K562 (cell line): ENCODE measurements around the gene SMG7. TPM values are rescaled to one million over a fixed set of nuclear protein-coding genes. Genes with fewer than 3 reads are reported as not detected.
A peak's percentile ranks its signal among the peaks of the same experiment; 100 is the strongest.

Experiments used
- CAMTA2 ChIP-seq: fragments of 250-450 bp; sonication (Bioruptor Pico); conservative IDR thresholded peaks from 2 replicates; pipeline ENCODE4 v1.5.1; 2022
- CEBPG ChIP-seq, 3 experiments: fragments of 200-800 bp in 1 of 3; sonication (Bioruptor generic) in 1 of 3; sonication (generic) in 1 of 3; formaldehyde crosslinking in 1 of 3; IDR thresholded peaks in 2 of 3; conservative IDR thresholded peaks in 1 of 3; 2 replicates each; pipeline versions ENCODE4 v1.6.1 to v1.8.0; 2016 to 2022; ENCODE audit warnings: missing compliant biosample characterization in 2 of 3, missing genetic modification characterization in 2 of 3, mild to moderate bottlenecking in 1 of 3, missing genetic modification reagents in 1 of 3
- EZH2 ChIP-seq: IDR thresholded peaks from 2 replicates; pipeline ENCODE4 v1.6.1; 2012; ENCODE audit warnings: low read depth, mild to moderate bottlenecking, inconsistent platforms, low read length, borderline replicate concordance
- FOSL1 ChIP-seq: fragments of 200-800 bp; sonication (Bioruptor generic); conservative IDR thresholded peaks from 2 replicates; pipeline ENCODE4 v1.6.1; 2016; ENCODE audit warnings: missing genetic modification characterization, missing compliant biosample characterization
- HMGN3 ChIP-seq: IDR thresholded peaks from 2 replicates; pipeline ENCODE4 v1.6.1; 2011; ENCODE audit warnings: borderline replicate concordance, low read depth, mild to moderate bottlenecking, mixed read lengths, low read length; ENCODE audit not compliant: insufficient read length; ENCODE audit errors: extremely low read depth
- IRF2 ChIP-seq: sonication (generic); formaldehyde crosslinking; IDR thresholded peaks from 2 replicates; pipeline ENCODE4 v1.8.1; 2022; ENCODE audit warnings: mild to moderate bottlenecking, missing genetic modification reagents
- MCM2 ChIP-seq: fragments of 450-650 bp; IDR thresholded peaks from 2 replicates; pipeline ENCODE4 v1.6.1; 2017; ENCODE audit warnings: low read depth, mild to moderate bottlenecking
- NBN ChIP-seq: fragments of 450-650 bp; IDR thresholded peaks from 2 replicates; pipeline ENCODE4 v1.6.1; 2016; ENCODE audit warnings: low read depth, mild to moderate bottlenecking
- NFE2 ChIP-seq: IDR thresholded peaks from 2 replicates; pipeline ENCODE4 v1.6.1; 2014; ENCODE audit warnings: antibody characterized with exemption, low read depth
- NR4A1 ChIP-seq, 2 experiments: fragments of 250-450 bp in 1 of 2; fragments of 450-650 bp in 1 of 2; sonication (Bioruptor Pico) in 1 of 2; IDR thresholded peaks; 2 replicates each; pipeline versions ENCODE4 v1.4.0 to v1.6.1; 2016 to 2020; ENCODE audit warnings: mild to moderate bottlenecking in 2 of 2, missing compliant biosample characterization in 1 of 2, missing genetic modification characterization in 1 of 2, moderate library complexity in 1 of 2
- RBM14 ChIP-seq: fragments of 200-400 bp; formaldehyde crosslinking; IDR thresholded peaks from 2 replicates; pipeline ENCODE4 v1.6.1; 2018; ENCODE audit warnings: low read depth, mild to moderate bottlenecking, low read length, moderate library complexity, borderline replicate concordance; ENCODE audit not compliant: insufficient read depth
- SOX6 ChIP-seq: fragments of 450-650 bp; IDR thresholded peaks from 2 replicates; pipeline ENCODE4 v1.6.1; 2014; ENCODE audit warnings: mild to moderate bottlenecking
- YBX1 ChIP-seq: fragments of 450-650 bp; IDR thresholded peaks from 2 replicates; pipeline ENCODE4 v1.7.1; 2016; ENCODE audit warnings: mild to moderate bottlenecking
- ZFPM2 ChIP-seq: fragments of 250-450 bp; sonication (Bioruptor Pico); IDR thresholded peaks from 2 replicates; pipeline ENCODE4 v1.5.1; 2022; ENCODE audit warnings: mild to moderate bottlenecking
- polyA plus RNA-seq, 8 experiments: library from polyadenylated mRNA; depleted of rRNA in 4 of 8; stranded (reverse) in 5 of 8; unstranded in 3 of 8; fragments of >200 nt; fragmentation: Nextera tagmentation in 2 of 8; fragmentation: Illumina TruSeq in 1 of 8; extraction: Ambion mirVana in 2 of 8; extraction: Trizol in 1 of 8; gene quantifications; 2 replicates each; pipeline versions ENCODE4 v1.2.1 to v1.2.3, GENCODE V29; 2011 to 2014; ENCODE audit warnings: inconsistent platforms in 1 of 8, missing spikeins in 1 of 8
- total RNA-seq, 7 experiments: library from RNA; depleted of rRNA in 6 of 7; stranded (reverse); fragments of >200 nt in 6 of 7; fragmentation: Illumina TruSeq in 2 of 7; extraction: Trizol in 2 of 7; gene quantifications; 2 replicates each; pipeline versions ENCODE4 v1.2.1 to v1.2.3, GENCODE V29; 2011 to 2021; ENCODE audit warnings: low replicate concordance in 1 of 7
- TF ChIP-seq, protein P1 (sequence below): fragments of 450-650 bp; IDR thresholded peaks from 2 replicates; pipeline ENCODE4 v1.6.1; 2016; ENCODE audit warnings: mild to moderate bottlenecking
- TF ChIP-seq, protein P2 (sequence below), 2 experiments: fragments of 450-650 bp; IDR thresholded peaks; 2 replicates each; pipeline ENCODE4 v1.6.1; 2016; ENCODE audit warnings: mild to moderate bottlenecking in 2 of 2, borderline replicate concordance in 1 of 2, low read depth in 1 of 2, moderate library complexity in 1 of 2
- TF ChIP-seq, protein P3 (sequence below): fragments of 250-450 bp; sonication (Bioruptor Pico); IDR thresholded peaks from 2 replicates; pipeline ENCODE4 v1.5.0; 2021

SMG7 gene
- total and polyA plus RNA-seq, 9 of the 15 experiments (the other 6 are each of a cell fraction or from before 2014, with no cell fraction given) = 12.4 to 74.6 (median 29.0) TPM

DNA sequence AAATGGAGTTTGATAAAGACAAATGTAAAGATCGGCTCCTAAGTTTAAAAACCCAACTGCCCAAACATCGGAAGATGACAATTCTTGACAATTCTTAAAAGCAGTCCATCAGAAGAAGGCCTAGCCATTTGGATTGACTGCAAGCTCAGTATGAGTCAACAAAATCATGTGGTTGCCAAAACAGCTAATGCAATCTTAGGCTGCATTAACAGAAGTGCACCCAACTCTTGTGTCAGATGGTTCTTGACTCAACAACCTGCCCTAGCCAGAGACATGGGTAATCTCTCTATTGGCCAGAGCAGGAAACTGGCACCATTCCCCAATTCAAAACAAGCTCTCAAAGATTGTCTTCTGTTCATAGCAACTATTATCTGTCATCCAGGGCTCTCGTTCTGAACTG, 127.8 kb downstream of the SMG7 start (continued):
- no peak for TF ChIP-seq ZFPM2 (CRISPR knock-in tag)
- TF ChIP-seq NR4A1 (CRISPR knock-in tag; IDR thresholded peaks at IDR 0.05) = no peak
- TF ChIP-seq NR4A1 (tag; IDR thresholded peaks at IDR 0.05) = no peak
- no peak for TF ChIP-seq YBX1
- TF ChIP-seq EZH2 = no peak
- TF ChIP-seq, protein P1, sequence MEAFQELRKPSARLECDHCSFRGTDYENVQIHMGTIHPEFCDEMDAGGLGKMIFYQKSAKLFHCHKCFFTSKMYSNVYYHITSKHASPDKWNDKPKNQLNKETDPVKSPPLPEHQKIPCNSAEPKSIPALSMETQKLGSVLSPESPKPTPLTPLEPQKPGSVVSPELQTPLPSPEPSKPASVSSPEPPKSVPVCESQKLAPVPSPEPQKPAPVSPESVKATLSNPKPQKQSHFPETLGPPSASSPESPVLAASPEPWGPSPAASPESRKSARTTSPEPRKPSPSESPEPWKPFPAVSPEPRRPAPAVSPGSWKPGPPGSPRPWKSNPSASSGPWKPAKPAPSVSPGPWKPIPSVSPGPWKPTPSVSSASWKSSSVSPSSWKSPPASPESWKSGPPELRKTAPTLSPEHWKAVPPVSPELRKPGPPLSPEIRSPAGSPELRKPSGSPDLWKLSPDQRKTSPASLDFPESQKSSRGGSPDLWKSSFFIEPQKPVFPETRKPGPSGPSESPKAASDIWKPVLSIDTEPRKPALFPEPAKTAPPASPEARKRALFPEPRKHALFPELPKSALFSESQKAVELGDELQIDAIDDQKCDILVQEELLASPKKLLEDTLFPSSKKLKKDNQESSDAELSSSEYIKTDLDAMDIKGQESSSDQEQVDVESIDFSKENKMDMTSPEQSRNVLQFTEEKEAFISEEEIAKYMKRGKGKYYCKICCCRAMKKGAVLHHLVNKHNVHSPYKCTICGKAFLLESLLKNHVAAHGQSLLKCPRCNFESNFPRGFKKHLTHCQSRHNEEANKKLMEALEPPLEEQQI = no peak
- no peak for TF ChIP-seq CAMTA2 (CRISPR knock-in tag)
- TF ChIP-seq FOSL1 (tag) = peak; percentile 78
- TF ChIP-seq CEBPG (CRISPR knock-in tag; IDR thresholded peaks at IDR 0.05) = no peak
- peak; percentile 54 to 78; a peak in 3 of 4 replicates for TF ChIP-seq CEBPG (tag; conservative IDR thresholded peaks at IDR 0.05 in 1 of 2, IDR thresholded peaks at IDR 0.05 in 1 of 2)
- no peak for TF ChIP-seq MCM2
- TF ChIP-seq IRF2 (CRISPR knock-in tag) = no peak
- TF ChIP-seq NBN = no peak
- TF ChIP-seq SOX6 = no peak
- TF ChIP-seq, protein P2, sequence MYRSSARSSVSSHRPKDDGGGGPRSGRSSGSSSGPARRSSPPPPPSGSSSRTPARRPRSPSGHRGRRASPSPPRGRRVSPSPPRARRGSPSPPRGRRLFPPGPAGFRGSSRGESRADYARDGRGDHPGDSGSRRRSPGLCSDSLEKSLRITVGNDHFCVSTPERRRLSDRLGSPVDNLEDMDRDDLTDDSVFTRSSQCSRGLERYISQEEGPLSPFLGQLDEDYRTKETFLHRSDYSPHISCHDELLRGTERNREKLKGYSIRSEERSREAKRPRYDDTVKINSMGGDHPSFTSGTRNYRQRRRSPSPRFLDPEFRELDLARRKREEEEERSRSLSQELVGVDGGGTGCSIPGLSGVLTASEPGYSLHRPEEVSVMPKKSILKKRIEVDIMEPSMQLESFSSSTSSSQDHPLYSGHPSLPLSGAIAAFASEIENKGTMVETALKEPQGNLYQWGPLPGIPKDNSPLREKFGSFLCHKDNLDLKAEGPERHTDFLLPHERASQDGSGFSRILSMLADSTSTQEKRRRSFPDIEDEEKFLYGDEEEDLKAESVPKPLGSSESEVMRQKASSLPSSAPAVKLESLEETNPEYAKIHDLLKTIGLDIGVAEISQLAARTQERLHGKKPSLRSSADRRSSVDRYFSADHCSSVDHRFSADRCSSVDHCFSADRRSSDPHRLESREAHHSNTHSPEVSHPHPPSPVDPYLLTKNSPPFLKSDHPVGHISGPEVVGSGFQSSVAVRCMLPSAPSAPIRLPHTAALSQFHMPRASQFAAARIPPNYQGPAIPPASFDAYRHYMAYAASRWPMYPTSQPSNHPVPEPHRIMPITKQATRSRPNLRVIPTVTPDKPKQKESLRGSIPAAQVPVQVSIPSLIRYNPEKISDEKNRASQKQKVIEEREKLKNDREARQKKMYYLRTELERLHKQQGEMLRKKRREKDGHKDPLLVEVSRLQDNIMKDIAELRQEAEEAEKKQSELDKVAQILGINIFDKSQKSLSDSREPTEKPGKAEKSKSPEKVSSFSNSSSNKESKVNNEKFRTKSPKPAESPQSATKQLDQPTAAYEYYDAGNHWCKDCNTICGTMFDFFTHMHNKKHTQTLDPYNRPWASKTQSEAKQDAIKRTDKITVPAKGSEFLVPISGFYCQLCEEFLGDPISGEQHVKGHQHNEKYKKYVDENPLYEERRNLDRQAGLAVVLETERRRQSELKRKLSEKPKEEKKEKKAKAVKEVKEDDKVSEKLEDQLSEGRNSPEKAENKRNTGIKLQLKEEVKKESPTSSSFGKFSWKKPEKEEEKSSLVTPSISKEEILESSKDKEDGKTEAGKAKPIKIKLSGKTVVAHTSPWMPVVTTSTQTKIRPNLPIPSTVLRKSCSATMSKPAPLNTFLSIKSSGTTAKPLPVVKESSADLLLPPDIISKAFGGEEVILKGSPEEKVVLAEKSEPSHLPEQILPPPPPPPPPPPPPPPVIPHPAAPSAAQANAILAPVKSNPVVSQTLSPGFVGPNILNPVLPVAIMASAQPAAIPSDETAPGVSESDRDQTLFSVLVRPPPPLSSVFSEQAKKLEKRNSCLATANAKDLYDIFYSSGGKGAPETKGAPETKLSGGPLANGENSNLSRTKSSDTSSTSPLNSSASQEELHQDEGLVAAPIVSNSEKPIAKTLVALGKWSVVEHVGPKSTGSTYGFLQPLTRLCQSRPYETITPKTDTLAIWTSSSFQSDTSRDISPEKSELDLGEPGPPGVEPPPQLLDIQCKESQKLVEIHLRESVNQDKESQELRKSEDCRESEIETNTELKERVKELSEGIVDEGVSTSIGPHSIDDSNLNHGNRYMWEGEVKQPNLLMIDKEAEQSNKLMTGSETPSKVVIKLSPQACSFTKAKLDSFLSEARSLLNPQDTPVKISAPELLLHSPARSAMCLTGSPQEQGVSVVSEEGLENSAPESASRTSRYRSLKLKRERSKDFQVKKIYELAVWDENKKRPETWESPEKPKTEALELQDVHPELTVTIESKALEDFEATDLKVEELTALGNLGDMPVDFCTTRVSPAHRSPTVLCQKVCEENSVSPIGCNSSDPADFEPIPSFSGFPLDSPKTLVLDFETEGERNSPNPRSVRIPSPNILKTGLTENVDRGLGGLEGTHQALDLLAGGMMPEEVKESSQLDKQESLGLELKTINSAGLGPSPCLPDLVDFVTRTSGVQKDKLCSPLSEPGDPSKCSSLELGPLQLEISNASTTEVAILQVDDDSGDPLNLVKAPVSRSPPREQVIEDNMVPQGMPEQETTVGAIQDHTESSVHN (IDR thresholded peaks at IDR 0.05; ENCODE audit: borderline replicate concordance in 1 of 2, low read depth in 1 of 2) = no peak
- TF ChIP-seq RBM14 = no peak
- no peak for TF ChIP-seq HMGN3
- TF ChIP-seq NFE2 = peak; percentile 47
- TF ChIP-seq, protein P3, sequence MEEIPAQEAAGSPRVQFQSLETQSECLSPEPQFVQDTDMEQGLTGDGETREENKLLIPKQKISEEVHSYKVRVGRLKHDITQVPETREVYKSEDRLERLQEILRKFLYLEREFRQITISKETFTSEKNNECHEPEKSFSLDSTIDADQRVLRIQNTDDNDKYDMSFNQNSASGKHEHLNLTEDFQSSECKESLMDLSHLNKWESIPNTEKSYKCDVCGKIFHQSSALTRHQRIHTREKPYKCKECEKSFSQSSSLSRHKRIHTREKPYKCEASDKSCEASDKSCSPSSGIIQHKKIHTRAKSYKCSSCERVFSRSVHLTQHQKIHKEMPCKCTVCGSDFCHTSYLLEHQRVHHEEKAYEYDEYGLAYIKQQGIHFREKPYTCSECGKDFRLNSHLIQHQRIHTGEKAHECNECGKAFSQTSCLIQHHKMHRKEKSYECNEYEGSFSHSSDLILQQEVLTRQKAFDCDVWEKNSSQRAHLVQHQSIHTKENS (CRISPR knock-in tag) = no peak
